Measurements from ENCODE around the gene OTOP2.
A peak's percentile ranks its signal among the peaks of the same experiment; 100 is the strongest.

The OTOP2 gene

DNA sequence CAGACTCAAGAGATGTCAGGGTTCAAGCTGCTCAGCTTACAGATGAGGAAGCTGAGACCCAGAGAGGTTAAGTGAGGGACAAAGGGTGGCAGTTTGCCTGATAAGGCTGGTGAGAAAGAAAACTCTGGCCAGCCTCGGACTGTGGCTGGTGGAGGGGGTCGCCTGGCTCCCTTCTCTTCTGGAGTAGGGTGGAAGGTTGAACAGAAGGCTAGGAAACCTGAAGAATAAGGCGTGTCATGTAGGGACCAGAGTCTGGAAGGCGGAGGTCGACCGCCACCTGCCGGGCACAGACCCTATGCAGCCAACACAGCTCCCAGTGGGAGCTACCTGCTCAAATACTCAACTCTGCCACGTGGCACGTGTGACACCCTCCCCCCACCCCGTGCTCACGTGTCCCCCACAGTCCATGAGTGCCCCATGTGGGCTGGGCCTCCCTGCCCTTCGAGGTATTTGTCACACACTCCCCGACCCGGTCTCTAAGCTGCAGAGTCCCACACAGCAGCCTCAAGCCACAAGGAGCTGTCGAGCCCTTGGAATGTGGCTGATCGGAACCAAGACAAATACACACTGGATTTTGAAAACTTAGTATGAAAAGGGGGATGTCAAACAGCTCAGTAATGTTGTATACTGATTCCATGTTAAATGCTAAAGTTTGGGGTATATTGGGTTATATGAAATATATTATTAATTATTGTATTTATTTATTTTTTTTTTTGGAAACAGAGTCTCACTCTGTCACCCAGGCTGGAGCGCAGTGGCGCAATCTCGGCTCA lies 36.7 kb downstream of the OTOP2 start:
- H2AK5ac ChIP-seq (ENCODE audit: low read length), result peak overlapping the region; percentile 69
- H3K9ac ChIP-seq (ENCODE audit: low read length), result no peak overlapping the region
- H3K18ac ChIP-seq (ENCODE audit: low read length), result no peak overlapping the region
- no peak overlapping the region for H2BK5ac ChIP-seq (ENCODE audit: low read length)
- DNase-seq, result peak; percentile 90
- no peak overlapping the region for H3K4me3 ChIP-seq (ENCODE audit: low read length)
- no peaks in the 10 kb centered on the region for H3K79me1 ChIP-seq (ENCODE audit: low read length)
- WGBS (ENCODE audit: extremely low coverage, insufficient coverage, low lambda C conversion rate), result no CpG with 5 or more reads among the region's 19 CpGs
- no peak overlapping the region for H2BK15ac ChIP-seq (replicated peaks; ENCODE audit: low read depth)
- H3K56ac ChIP-seq (ENCODE audit: low read length), result no peak overlapping the region
- H4K5ac ChIP-seq (ENCODE audit: low read length), result no peak overlapping the region
- no peak overlapping the region for H3K23ac ChIP-seq (ENCODE audit: low read length)
- no peak overlapping the region for H3K4ac ChIP-seq (ENCODE audit: low read depth, low read length)
- no peak overlapping the region for H3K4me2 ChIP-seq (ENCODE audit: low read length)
- H3K27me3 ChIP-seq (ENCODE audit: insufficient read depth, low read length, poor library complexity), result no peaks in the 10 kb centered on the region
- no peak overlapping the region for H2BK120ac ChIP-seq (ENCODE audit: low read depth, low read length)
- H3K36me3 ChIP-seq (ENCODE audit: control insufficient read depth, insufficient read depth, low read length), result no peaks in the 10 kb centered on the region
- no peak overlapping the region for H4K8ac ChIP-seq (ENCODE audit: low read depth, low read length)
- no peaks in the 10 kb centered on the region for H3K79me2 ChIP-seq (ENCODE audit: control insufficient read depth, insufficient read depth, low read length)
- H3K27ac ChIP-seq (ENCODE audit: low read depth, low read length), result no peak overlapping the region
- H3K4me1 ChIP-seq (ENCODE audit: control insufficient read depth, low read depth, low read length), result no peaks in the 10 kb centered on the region

GRCh38 chr17:74961657-74962350 lies 37.7 kb downstream of the OTOP2 start:
- H4K5ac ChIP-seq (ENCODE audit: low read length), result no peak overlapping the region
- H3K27me3 ChIP-seq (ENCODE audit: insufficient read depth, low read length, poor library complexity), result no peaks in the 10 kb centered on the region
- no peak overlapping the region for H3K4me2 ChIP-seq (ENCODE audit: low read length)
- H2BK5ac ChIP-seq (ENCODE audit: low read length), result no peak overlapping the region
- no CpG with 5 or more reads among the region's 23 CpGs for WGBS (ENCODE audit: extremely low coverage, insufficient coverage, low lambda C conversion rate)
- no peak overlapping the region for H2AK5ac ChIP-seq (ENCODE audit: low read length)
- DNase-seq, result peak; percentile 90
- no peak overlapping the region for H3K4ac ChIP-seq (ENCODE audit: low read depth, low read length)
- no peaks in the 10 kb centered on the region for H3K36me3 ChIP-seq (ENCODE audit: control insufficient read depth, insufficient read depth, low read length)
- H2BK15ac ChIP-seq (replicated peaks; ENCODE audit: low read depth), result no peak overlapping the region
- no peak overlapping the region for H3K56ac ChIP-seq (ENCODE audit: low read length)
- H3K27ac ChIP-seq (ENCODE audit: low read depth, low read length), result no peak overlapping the region
- H3K9ac ChIP-seq (ENCODE audit: low read length), result no peak overlapping the region
- no peaks in the 10 kb centered on the region for H3K4me1 ChIP-seq (ENCODE audit: control insufficient read depth, low read depth, low read length)
- H2BK120ac ChIP-seq (ENCODE audit: low read depth, low read length), result no peak overlapping the region
- H3K23ac ChIP-seq (ENCODE audit: low read length), result no peak overlapping the region
- H4K8ac ChIP-seq (ENCODE audit: low read depth, low read length), result no peak overlapping the region
- no peaks in the 10 kb centered on the region for H3K79me2 ChIP-seq (ENCODE audit: control insufficient read depth, insufficient read depth, low read length)
- no peak overlapping the region for H3K18ac ChIP-seq (ENCODE audit: low read length)
- no peak overlapping the region for H3K4me3 ChIP-seq (ENCODE audit: low read length)
- H3K79me1 ChIP-seq (ENCODE audit: low read length), result no peaks in the 10 kb centered on the region

- H3K27ac ChIP-seq (ENCODE audit: low read depth, low read length), result no peak overlapping the region
- no peak overlapping the region for H3K56ac ChIP-seq (ENCODE audit: low read length)
- no peaks in the 10 kb centered on the region for H3K36me3 ChIP-seq (ENCODE audit: control insufficient read depth, insufficient read depth, low read length)
- no peak overlapping the region for H3K4me3 ChIP-seq (ENCODE audit: low read length)
- H3K9ac ChIP-seq (ENCODE audit: low read length), result no peak overlapping the region
- H3K18ac ChIP-seq (ENCODE audit: low read length), result no peak overlapping the region
- DNase-seq, result no peak
- no peaks in the 10 kb centered on the region for H3K27me3 ChIP-seq (ENCODE audit: insufficient read depth, low read length, poor library complexity)
- no peaks in the 10 kb centered on the region for H3K4me1 ChIP-seq (ENCODE audit: control insufficient read depth, low read depth, low read length)
- H2BK5ac ChIP-seq (ENCODE audit: low read length), result no peak overlapping the region
- no peak overlapping the region for H4K8ac ChIP-seq (ENCODE audit: low read depth, low read length)
- no peak overlapping the region for H2BK120ac ChIP-seq (ENCODE audit: low read depth, low read length)
- no peak overlapping the region for H2AK5ac ChIP-seq (ENCODE audit: low read length)
- no peak overlapping the region for H4K5ac ChIP-seq (ENCODE audit: low read length)
- H3K79me1 ChIP-seq (ENCODE audit: low read length), result no peaks in the 10 kb centered on the region
- no peaks in the 10 kb centered on the region for H3K79me2 ChIP-seq (ENCODE audit: control insufficient read depth, insufficient read depth, low read length)
- H3K4ac ChIP-seq (ENCODE audit: low read depth, low read length), result no peak overlapping the region
- no peak overlapping the region for H3K23ac ChIP-seq (ENCODE audit: low read length)
- no CpG with 5 or more reads among the region's 18 CpGs for WGBS (ENCODE audit: extremely low coverage, insufficient coverage, low lambda C conversion rate)
- no peak overlapping the region for H2BK15ac ChIP-seq (replicated peaks; ENCODE audit: low read depth)
- no peak overlapping the region for H3K4me2 ChIP-seq (ENCODE audit: low read length)
These were observed 38.7 kb downstream of the OTOP2 start for GRCh38 chr17:74962622-74963394.

- Histone ChIP-seq H3K4me2 (ENCODE audit: low read length) (no peak overlapping the region), H2AK5ac (ENCODE audit: low read length) (no peak overlapping the region), H3K56ac (ENCODE audit: low read length) (no peak overlapping the region), H3K4me1 (ENCODE audit: control insufficient read depth, low read depth, low read length) (peaks cover 3% of the 10 kb centered on the region), H3K36me3 (ENCODE audit: control insufficient read depth, insufficient read depth, low read length) (no peaks in the 10 kb centered on the region), H3K18ac (ENCODE audit: low read length) (no peak overlapping the region), H2BK5ac (ENCODE audit: low read length) (no peak overlapping the region), H2BK15ac (replicated peaks; ENCODE audit: low read depth) (no peak overlapping the region), H4K8ac (ENCODE audit: low read depth, low read length) (no peak overlapping the region), H3K27ac (ENCODE audit: low read depth, low read length) (no peak overlapping the region), H3K4me3 (ENCODE audit: low read length) (no peak overlapping the region), H3K27me3 (ENCODE audit: insufficient read depth, low read length, poor library complexity) (no peaks in the 10 kb centered on the region), H3K79me1 (ENCODE audit: low read length) (no peaks in the 10 kb centered on the region), H3K4ac (ENCODE audit: low read depth, low read length) (no peak overlapping the region), H3K23ac (ENCODE audit: low read length) (no peak overlapping the region), H3K9ac (ENCODE audit: low read length) (no peak overlapping the region), H2BK120ac (ENCODE audit: low read depth, low read length) (no peak overlapping the region), H3K79me2 (ENCODE audit: control insufficient read depth, insufficient read depth, low read length) (no peaks in the 10 kb centered on the region), H4K5ac (ENCODE audit: low read length) (no peak overlapping the region)
- peak; percentile 23 for DNase-seq
- WGBS (ENCODE audit: extremely low coverage, insufficient coverage, low lambda C conversion rate), result no CpG with 5 or more reads among the region's 12 CpGs
These were observed 39.6 kb downstream of the OTOP2 start for GRCh38 chr17:74963656-74964055.

DNA sequence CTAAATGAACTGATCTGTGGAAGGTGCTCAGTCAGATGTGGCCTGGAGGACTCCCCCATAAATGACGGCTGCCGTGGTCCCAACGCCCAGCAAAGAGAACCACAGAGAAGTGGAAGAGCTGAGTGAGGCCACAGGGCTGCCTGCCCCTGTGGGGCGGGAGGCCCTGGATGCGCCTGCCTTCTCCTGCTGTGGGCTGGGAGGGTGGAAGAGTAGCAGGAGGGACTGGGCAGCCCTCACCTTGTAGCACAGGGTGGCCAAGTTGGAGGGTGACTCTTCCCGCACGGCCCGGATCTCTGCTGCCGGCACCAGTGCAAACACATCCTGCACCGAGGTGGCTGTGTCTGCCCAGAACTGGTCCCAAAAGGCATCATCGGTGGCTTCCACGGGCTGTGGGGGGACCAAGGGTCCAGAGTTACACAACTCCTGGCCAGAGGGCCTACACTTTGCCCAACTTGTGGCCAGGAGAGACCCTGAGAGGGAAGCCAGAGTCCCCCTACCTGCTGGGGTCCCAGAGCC lies 40.2 kb downstream of the OTOP2 start:
- Histone ChIP-seq H3K36me3 (ENCODE audit: control insufficient read depth, insufficient read depth, low read length) (no peaks in the 10 kb centered on the region), H3K79me2 (ENCODE audit: control insufficient read depth, insufficient read depth, low read length) (no peaks in the 10 kb centered on the region), H4K8ac (ENCODE audit: low read depth, low read length) (no peak overlapping the region), H4K5ac (ENCODE audit: low read length) (no peak overlapping the region), H2BK15ac (replicated peaks; ENCODE audit: low read depth) (no peak overlapping the region), H2BK5ac (ENCODE audit: low read length) (no peak overlapping the region), H3K4ac (ENCODE audit: low read depth, low read length) (no peak overlapping the region), H3K4me1 (ENCODE audit: control insufficient read depth, low read depth, low read length) (peaks cover 3% of the 10 kb centered on the region), H3K56ac (ENCODE audit: low read length) (no peak overlapping the region), H3K4me2 (ENCODE audit: low read length) (no peak overlapping the region), H3K27ac (ENCODE audit: low read depth, low read length) (no peak overlapping the region), H3K4me3 (ENCODE audit: low read length) (no peak overlapping the region), H3K79me1 (ENCODE audit: low read length) (no peaks in the 10 kb centered on the region), H2BK120ac (ENCODE audit: low read depth, low read length) (no peak overlapping the region), H3K27me3 (ENCODE audit: insufficient read depth, low read length, poor library complexity) (no peaks in the 10 kb centered on the region), H3K9ac (ENCODE audit: low read length) (no peak overlapping the region), H3K23ac (ENCODE audit: low read length) (no peak overlapping the region), H2AK5ac (ENCODE audit: low read length) (no peak overlapping the region), H3K18ac (ENCODE audit: low read length) (no peak overlapping the region)
- DNase-seq, result no peak
- WGBS (ENCODE audit: extremely low coverage, insufficient coverage, low lambda C conversion rate), result no CpG with 5 or more reads among the region's 12 CpGs

All from mesendoderm (in vitro differentiated cells).